Measurements from ENCODE around the gene SHC2.

- no peak for TF ChIP-seq REST (IDR thresholded peaks at IDR 0.05; ENCODE audit: unreplicated experiment)
- TF ChIP-seq EZH2 (IDR thresholded peaks at IDR 0.05; ENCODE audit: low read depth, unreplicated experiment) = no peak
- no peak for TF ChIP-seq CTCF (conservative IDR thresholded peaks at IDR 0.05; ENCODE audit: low read depth in 2 of 2)
- no peak for TF ChIP-seq ZNF462 (CRISPR knock-in tag; IDR thresholded peaks at IDR 0.05)
- TF ChIP-seq POLR2AphosphoS5 (IDR thresholded peaks at IDR 0.05; ENCODE audit: low read depth) = no peak
Observed at GRCh38 chr19:401866-402511, 58.8 kb downstream of the SHC2 start.

Data from GM23338 (cell line).